Measurements from ENCODE around the gene FKBP1A.

The FKBP1A gene

GRCh38 chr20:1370548-1371110 is 22.2 kb downstream of the FKBP1A start:
- ATAC-seq, result peak; percentile 4; the same call in 2 of the 3 replicates
- TF ChIP-seq SNAI2 (CRISPR knock-in tag; IDR thresholded peaks at IDR 0.05) (no peak), TOX (CRISPR knock-in tag; IDR thresholded peaks at IDR 0.05; ENCODE audit: borderline replicate concordance) (no peak), TSHZ2 (CRISPR knock-in tag; IDR thresholded peaks at IDR 0.05) (no peak), BACH2 (CRISPR knock-in tag; IDR thresholded peaks at IDR 0.05; ENCODE audit: borderline replicate concordance) (no peak), TCF4 (CRISPR knock-in tag; IDR thresholded peaks at IDR 0.05; ENCODE audit: borderline replicate concordance) (no peak), ZC3H10 (CRISPR knock-in tag; IDR thresholded peaks at IDR 0.05) (no peak), ARNTL (CRISPR knock-in tag; IDR thresholded peaks at IDR 0.05; ENCODE audit: borderline replicate concordance, low read depth) (no peak), POU6F1 (CRISPR knock-in tag; IDR thresholded peaks at IDR 0.05; ENCODE audit: borderline replicate concordance, low read depth) (no peak), GLIS3 (CRISPR knock-in tag; IDR thresholded peaks at IDR 0.05) (no peak), PPARA (CRISPR knock-in tag; IDR thresholded peaks at IDR 0.05; ENCODE audit: borderline replicate concordance) (no peak), CSDC2 (CRISPR knock-in tag; IDR thresholded peaks at IDR 0.05) (no peak), ESRRG (CRISPR knock-in tag; IDR thresholded peaks at IDR 0.05) (no peak)
- TF ChIP-seq, protein P1, sequence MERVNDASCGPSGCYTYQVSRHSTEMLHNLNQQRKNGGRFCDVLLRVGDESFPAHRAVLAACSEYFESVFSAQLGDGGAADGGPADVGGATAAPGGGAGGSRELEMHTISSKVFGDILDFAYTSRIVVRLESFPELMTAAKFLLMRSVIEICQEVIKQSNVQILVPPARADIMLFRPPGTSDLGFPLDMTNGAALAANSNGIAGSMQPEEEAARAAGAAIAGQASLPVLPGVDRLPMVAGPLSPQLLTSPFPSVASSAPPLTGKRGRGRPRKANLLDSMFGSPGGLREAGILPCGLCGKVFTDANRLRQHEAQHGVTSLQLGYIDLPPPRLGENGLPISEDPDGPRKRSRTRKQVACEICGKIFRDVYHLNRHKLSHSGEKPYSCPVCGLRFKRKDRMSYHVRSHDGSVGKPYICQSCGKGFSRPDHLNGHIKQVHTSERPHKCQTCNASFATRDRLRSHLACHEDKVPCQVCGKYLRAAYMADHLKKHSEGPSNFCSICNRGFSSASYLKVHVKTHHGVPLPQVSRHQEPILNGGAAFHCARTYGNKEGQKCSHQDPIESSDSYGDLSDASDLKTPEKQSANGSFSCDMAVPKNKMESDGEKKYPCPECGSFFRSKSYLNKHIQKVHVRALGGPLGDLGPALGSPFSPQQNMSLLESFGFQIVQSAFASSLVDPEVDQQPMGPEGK (CRISPR knock-in tag; IDR thresholded peaks at IDR 0.05; ENCODE audit: borderline replicate concordance), result no peak

GRCh38 chr20:1369970-1370369 is 22.9 kb downstream of the FKBP1A start:
- no peak for ATAC-seq
- TF ChIP-seq ISL1 (CRISPR knock-in tag; IDR thresholded peaks at IDR 0.05) (no peak), GLIS3 (CRISPR knock-in tag; IDR thresholded peaks at IDR 0.05) (no peak), OSR1 (CRISPR knock-in tag; IDR thresholded peaks at IDR 0.05) (no peak), POU6F1 (CRISPR knock-in tag; IDR thresholded peaks at IDR 0.05; ENCODE audit: borderline replicate concordance, low read depth) (no peak), ESRRG (CRISPR knock-in tag; IDR thresholded peaks at IDR 0.05) (no peak), RARB (CRISPR knock-in tag; IDR thresholded peaks at IDR 0.05) (no peak), TOX (CRISPR knock-in tag; IDR thresholded peaks at IDR 0.05; ENCODE audit: borderline replicate concordance) (no peak), ZFP30 (CRISPR knock-in tag; IDR thresholded peaks at IDR 0.05) (no peak), ARNTL (CRISPR knock-in tag; IDR thresholded peaks at IDR 0.05; ENCODE audit: borderline replicate concordance, low read depth) (no peak), SNAI2 (CRISPR knock-in tag; IDR thresholded peaks at IDR 0.05) (no peak), CSDC2 (CRISPR knock-in tag; IDR thresholded peaks at IDR 0.05) (no peak), ZNF8 (CRISPR knock-in tag; IDR thresholded peaks at IDR 0.05) (no peak), BACH2 (CRISPR knock-in tag; IDR thresholded peaks at IDR 0.05; ENCODE audit: borderline replicate concordance) (no peak)
- TF ChIP-seq, protein P2, sequence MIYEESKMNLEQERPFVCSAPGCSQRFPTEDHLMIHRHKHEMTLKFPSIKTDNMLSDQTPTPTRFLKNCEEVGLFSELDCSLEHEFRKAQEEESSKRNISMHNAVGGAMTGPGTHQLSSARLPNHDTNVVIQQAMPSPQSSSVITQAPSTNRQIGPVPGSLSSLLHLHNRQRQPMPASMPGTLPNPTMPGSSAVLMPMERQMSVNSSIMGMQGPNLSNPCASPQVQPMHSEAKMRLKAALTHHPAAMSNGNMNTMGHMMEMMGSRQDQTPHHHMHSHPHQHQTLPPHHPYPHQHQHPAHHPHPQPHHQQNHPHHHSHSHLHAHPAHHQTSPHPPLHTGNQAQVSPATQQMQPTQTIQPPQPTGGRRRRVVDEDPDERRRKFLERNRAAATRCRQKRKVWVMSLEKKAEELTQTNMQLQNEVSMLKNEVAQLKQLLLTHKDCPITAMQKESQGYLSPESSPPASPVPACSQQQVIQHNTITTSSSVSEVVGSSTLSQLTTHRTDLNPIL (CRISPR knock-in tag; IDR thresholded peaks at IDR 0.05; ENCODE audit: low read depth), result no peak
